Measurements from ENCODE around the gene TGFBR3L.

GRCh38 chr19:7900401-7900870, 14.2 kb upstream of the TGFBR3L start:
- TF ChIP-seq CTCF (IDR thresholded peaks at IDR 0.05) = no peak
- TF ChIP-seq POLR2A (IDR thresholded peaks at IDR 0.05) = no peak

Data from tibial nerve (tissue), 3 donors.